Keratinocyte (primary cell): ENCODE results near the gene CMKLR1. TPM values are rescaled to one million over a fixed set of nuclear protein-coding genes. Genes with fewer than 3 reads are reported as not detected.

Experiments
- DNase-seq: peaks from one replicate; pipeline ENCODE4 v3.0.0-alpha.2; 2011; ENCODE audit warnings: low read depth, missing footprints, low spot score
- FAIRE-seq: peaks from 2 replicates; lab custom pipeline; 2011; peaks lifted over from hg19 to GRCh38; lab: Jason Lieb, UNC
- H2AFZ ChIP-seq: 2 replicates; pipeline ENCODE4 v1.6.0; 2012; ENCODE audit warnings: low read length, control low read depth, inconsistent platforms; ENCODE audit not compliant: control insufficient read depth
- H3K27ac ChIP-seq: 2 replicates; pipeline ENCODE4 v1.5.1; 2011; ENCODE audit warnings: low read length; ENCODE audit not compliant: control insufficient read depth, insufficient read depth
- H3K27me3 ChIP-seq: 3 replicates; pipeline ENCODE4 v1.6.0; 2011; ENCODE audit warnings: low read length; ENCODE audit not compliant: control insufficient read depth, insufficient read depth; ENCODE audit errors: extremely low read depth
- H3K36me3 ChIP-seq, 2 experiments: 2 replicates in 1 of 2; 3 replicates in 1 of 2; pipeline ENCODE4 v1.5.1; 2011; ENCODE audit warnings: low read length in 2 of 2, mild to moderate bottlenecking in 1 of 2; ENCODE audit not compliant: control insufficient read depth in 2 of 2, insufficient read depth in 2 of 2; ENCODE audit errors: extremely low read depth in 1 of 2
- H3K4me1 ChIP-seq: 3 replicates; pipeline ENCODE4 v1.5.1; 2011; ENCODE audit warnings: low read length; ENCODE audit not compliant: control insufficient read depth, insufficient read depth; ENCODE audit errors: extremely low read depth
- H3K4me2 ChIP-seq: 3 replicates; pipeline ENCODE4 v1.6.0; 2011; ENCODE audit warnings: low read depth, low read length; ENCODE audit not compliant: control insufficient read depth, insufficient read depth; ENCODE audit errors: extremely low read depth
- H3K4me3 ChIP-seq, 3 experiments: fragments of 200-600 bp in 1 of 3; sonication (generic) in 1 of 3; 2 replicates in 2 of 3; 3 replicates in 1 of 3; pipeline ENCODE4 v1.5.1; 2011 to 2016; ENCODE audit warnings: low read length in 3 of 3, mild to moderate bottlenecking in 3 of 3, control low read depth in 2 of 3, inconsistent platforms in 1 of 3, low read depth in 1 of 3, mixed read lengths in 1 of 3, mixed run types in 1 of 3, moderate library complexity in 1 of 3; ENCODE audit not compliant: control insufficient read depth in 2 of 3, insufficient read depth in 2 of 3; ENCODE audit errors: extremely low read depth in 1 of 3
- H3K79me2 ChIP-seq: 2 replicates; pipeline ENCODE4 v1.6.0; 2012; ENCODE audit warnings: low read length; ENCODE audit not compliant: control insufficient read depth, insufficient read depth
- H3K9ac ChIP-seq: 3 replicates; pipeline ENCODE4 v1.6.0; 2011; ENCODE audit warnings: low read length; ENCODE audit not compliant: control insufficient read depth, insufficient read depth; ENCODE audit errors: extremely low read depth
- H3K9me1 ChIP-seq: 3 replicates; pipeline ENCODE4 v1.6.0; 2011; ENCODE audit warnings: low read length; ENCODE audit not compliant: control insufficient read depth, insufficient read depth; ENCODE audit errors: extremely low read depth
- H3K9me3 ChIP-seq: 2 replicates; pipeline ENCODE4 v1.5.1; 2012; ENCODE audit warnings: low read depth, low read length; ENCODE audit not compliant: control insufficient read depth
- H4K20me1 ChIP-seq: 3 replicates; pipeline ENCODE4 v1.6.0; 2011; ENCODE audit warnings: low read length; ENCODE audit not compliant: control insufficient read depth, insufficient read depth; ENCODE audit errors: extremely low read depth
- EZH2 ChIP-seq: IDR thresholded peaks from one replicate; pipeline ENCODE4 v1.6.1; 2012; ENCODE audit warnings: inconsistent platforms, mild to moderate bottlenecking, low read length, moderate library complexity
- dilution Hi-C: fragments of 300-500 bp; cut with MboI; formaldehyde crosslinking; loops from one replicate; pipeline ENCODE4 v1.7.0; 2020; ENCODE audit warnings: low sequenced_read_pairs; ENCODE audit not compliant: extremely low pct_ligation_motif_present
- polyA plus RNA-seq, 5 experiments: library from polyadenylated mRNA; depleted of rRNA in 3 of 5; stranded (reverse) in 3 of 5; stranded (forward) in 1 of 5; unstranded in 1 of 5; fragments of >200 nt; gene quantifications; 1 replicate in 1 of 5; 2 replicates in 3 of 5; 3 replicates in 1 of 5; pipeline versions ENCODE4 v1.2.1 to v1.2.3, GENCODE V29; 2011 to 2012; ENCODE audit warnings: missing spikeins in 2 of 5, low read depth in 1 of 5, low replicate concordance in 1 of 5
- TF ChIP-seq, protein P1 (sequence below), 3 experiments: IDR thresholded peaks in 1 of 3; conservative IDR thresholded peaks in 1 of 3; optimal IDR thresholded peaks in 1 of 3; 2 replicates in 2 of 3; 3 replicates in 1 of 3; pipeline versions ENCODE3 to v1.5.1; 2011; ENCODE audit warnings: low read length in 3 of 3, mild to moderate bottlenecking in 3 of 3, moderate library complexity in 2 of 3, control low read depth in 1 of 3, inconsistent platforms in 1 of 3; ENCODE audit not compliant: insufficient read depth in 2 of 3; ENCODE audit errors: extremely low read depth in 1 of 3

CMKLR1 gene
- polyA plus RNA-seq, 1 donor (not counting 4 experiments of a cell fraction or from before 2014, with no cell fraction given) = not detected

DNA sequence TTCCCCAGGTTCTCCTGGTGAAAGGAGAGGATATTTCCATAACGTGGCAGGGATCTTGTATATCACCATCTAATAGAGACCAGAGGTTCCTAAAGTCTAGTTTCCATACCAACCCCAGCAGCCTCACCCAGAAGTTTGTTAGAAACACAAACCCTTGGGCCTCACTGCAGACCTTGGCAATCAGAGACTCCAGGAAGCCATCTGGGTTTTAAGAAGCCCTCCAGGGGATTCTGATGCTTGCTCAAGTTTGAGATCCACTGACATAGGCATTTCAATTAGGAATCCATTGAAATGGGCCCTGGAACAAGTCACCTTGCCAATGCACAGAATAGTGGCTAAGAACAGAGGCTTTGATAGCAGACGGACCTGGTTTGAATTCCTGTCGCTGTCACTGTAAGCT, 2.2 kb upstream of the CMKLR1 start:
- Histone ChIP-seq H3K9ac (no peak overlapping the region), H3K36me3 (no peaks in the 10 kb centered on the region), H3K9me1 (no peaks in the 10 kb centered on the region), H4K20me1 (no peaks in the 10 kb centered on the region), H3K9me3 (no peaks in the 10 kb centered on the region), H3K79me2 (no peaks in the 10 kb centered on the region), H2AFZ (no peak overlapping the region), H3K4me1 (no peaks in the 10 kb centered on the region), H3K27ac (no peak overlapping the region), H3K4me2 (no peak overlapping the region), H3K4me3 (no peak overlapping the region), H3K27me3 (peaks cover 16% of the 10 kb centered on the region)
- DNase-seq (no peak), FAIRE-seq (no peak)
- TF ChIP-seq EZH2 = no peak
- TF ChIP-seq, protein P1, sequence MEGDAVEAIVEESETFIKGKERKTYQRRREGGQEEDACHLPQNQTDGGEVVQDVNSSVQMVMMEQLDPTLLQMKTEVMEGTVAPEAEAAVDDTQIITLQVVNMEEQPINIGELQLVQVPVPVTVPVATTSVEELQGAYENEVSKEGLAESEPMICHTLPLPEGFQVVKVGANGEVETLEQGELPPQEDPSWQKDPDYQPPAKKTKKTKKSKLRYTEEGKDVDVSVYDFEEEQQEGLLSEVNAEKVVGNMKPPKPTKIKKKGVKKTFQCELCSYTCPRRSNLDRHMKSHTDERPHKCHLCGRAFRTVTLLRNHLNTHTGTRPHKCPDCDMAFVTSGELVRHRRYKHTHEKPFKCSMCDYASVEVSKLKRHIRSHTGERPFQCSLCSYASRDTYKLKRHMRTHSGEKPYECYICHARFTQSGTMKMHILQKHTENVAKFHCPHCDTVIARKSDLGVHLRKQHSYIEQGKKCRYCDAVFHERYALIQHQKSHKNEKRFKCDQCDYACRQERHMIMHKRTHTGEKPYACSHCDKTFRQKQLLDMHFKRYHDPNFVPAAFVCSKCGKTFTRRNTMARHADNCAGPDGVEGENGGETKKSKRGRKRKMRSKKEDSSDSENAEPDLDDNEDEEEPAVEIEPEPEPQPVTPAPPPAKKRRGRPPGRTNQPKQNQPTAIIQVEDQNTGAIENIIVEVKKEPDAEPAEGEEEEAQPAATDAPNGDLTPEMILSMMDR (optimal IDR thresholded peaks at IDR 0.05 in 1 of 3, IDR thresholded peaks at IDR 0.05 in 1 of 3, conservative IDR thresholded peaks at IDR 0.05 in 1 of 3; ENCODE audit: extremely low read depth in 1 of 3, insufficient read depth in 2 of 3, low read length in 3 of 3) = no peak
- dilution Hi-C loops = no loop called here

- Histone ChIP-seq H3K4me3 (no peak overlapping the region), H3K9me3 (no peaks in the 10 kb centered on the region), H3K27ac (no peak overlapping the region), H3K9me1 (no peaks in the 10 kb centered on the region), H2AFZ (no peak overlapping the region), H3K4me2 (no peak overlapping the region), H3K27me3 (peaks cover 16% of the 10 kb centered on the region), H3K9ac (no peak overlapping the region), H3K4me1 (no peaks in the 10 kb centered on the region), H3K36me3 (no peaks in the 10 kb centered on the region), H4K20me1 (no peaks in the 10 kb centered on the region), H3K79me2 (no peaks in the 10 kb centered on the region)
- DNase-seq = no peak
- no peak for FAIRE-seq
- dilution Hi-C loops = no loop called here
- TF ChIP-seq EZH2 = peak; percentile 17
- TF ChIP-seq, protein P1 (optimal IDR thresholded peaks at IDR 0.05 in 1 of 3, IDR thresholded peaks at IDR 0.05 in 1 of 3, conservative IDR thresholded peaks at IDR 0.05 in 1 of 3; ENCODE audit: extremely low read depth in 1 of 3, insufficient read depth in 2 of 3, low read length in 3 of 3) = no peak
Observed at GRCh38 chr12:108340037-108340436, 926 bp upstream of the CMKLR1 start.
